ENCODE data around the gene GPR107.

DNA sequence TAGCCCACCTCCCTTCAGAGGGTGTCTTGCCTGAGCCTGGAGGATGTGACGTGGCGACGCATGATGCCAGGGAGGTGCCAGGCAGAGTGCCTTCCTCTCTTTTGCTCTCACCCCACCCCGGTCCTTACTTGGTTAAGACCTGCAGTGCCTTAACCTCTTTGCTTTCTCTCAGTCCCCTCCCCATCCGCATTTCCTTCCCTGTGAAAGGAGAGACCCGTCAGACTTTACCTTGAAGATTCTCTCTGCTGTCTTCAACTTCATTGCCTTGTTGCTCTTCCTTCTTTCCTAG, 66.5 kb downstream of the GPR107 start:
- TF ChIP-seq, protein P1, sequence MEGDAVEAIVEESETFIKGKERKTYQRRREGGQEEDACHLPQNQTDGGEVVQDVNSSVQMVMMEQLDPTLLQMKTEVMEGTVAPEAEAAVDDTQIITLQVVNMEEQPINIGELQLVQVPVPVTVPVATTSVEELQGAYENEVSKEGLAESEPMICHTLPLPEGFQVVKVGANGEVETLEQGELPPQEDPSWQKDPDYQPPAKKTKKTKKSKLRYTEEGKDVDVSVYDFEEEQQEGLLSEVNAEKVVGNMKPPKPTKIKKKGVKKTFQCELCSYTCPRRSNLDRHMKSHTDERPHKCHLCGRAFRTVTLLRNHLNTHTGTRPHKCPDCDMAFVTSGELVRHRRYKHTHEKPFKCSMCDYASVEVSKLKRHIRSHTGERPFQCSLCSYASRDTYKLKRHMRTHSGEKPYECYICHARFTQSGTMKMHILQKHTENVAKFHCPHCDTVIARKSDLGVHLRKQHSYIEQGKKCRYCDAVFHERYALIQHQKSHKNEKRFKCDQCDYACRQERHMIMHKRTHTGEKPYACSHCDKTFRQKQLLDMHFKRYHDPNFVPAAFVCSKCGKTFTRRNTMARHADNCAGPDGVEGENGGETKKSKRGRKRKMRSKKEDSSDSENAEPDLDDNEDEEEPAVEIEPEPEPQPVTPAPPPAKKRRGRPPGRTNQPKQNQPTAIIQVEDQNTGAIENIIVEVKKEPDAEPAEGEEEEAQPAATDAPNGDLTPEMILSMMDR (IDR thresholded peaks at IDR 0.05 in 4 of 5, conservative IDR thresholded peaks at IDR 0.05 in 1 of 5): no peak
- TF ChIP-seq POLR2A (IDR thresholded peaks at IDR 0.05): no peak
